Thyroid gland (tissue), 4 donors: ENCODE results near the gene PTAR1.

Experiments used
- POLR2A ChIP-seq, 2 donors: fragments of 450-650 bp; IDR thresholded peaks; one replicate each; pipeline ENCODE4 v1.6.1; 2017; ENCODE audit warnings: antibody characterized with exemption in 2 of 2, mild to moderate bottlenecking in 2 of 2, moderate library complexity in 1 of 2
- TF ChIP-seq, protein P1 (sequence below), 6 experiments: fragments of 200-600 bp in 3 of 6; fragments of 450-650 bp in 3 of 6; sonication (generic) in 3 of 6; IDR thresholded peaks; one replicate each; pipeline ENCODE4 v1.5.1; 2016 to 2019; ENCODE audit warnings: antibody characterized with exemption in 6 of 6, mild to moderate bottlenecking in 2 of 6, inconsistent platforms in 1 of 6, moderate library complexity in 1 of 6

GRCh38 chr9:69773258-69773657, 13.4 kb upstream of the PTAR1 start:
- TF ChIP-seq, protein P1, sequence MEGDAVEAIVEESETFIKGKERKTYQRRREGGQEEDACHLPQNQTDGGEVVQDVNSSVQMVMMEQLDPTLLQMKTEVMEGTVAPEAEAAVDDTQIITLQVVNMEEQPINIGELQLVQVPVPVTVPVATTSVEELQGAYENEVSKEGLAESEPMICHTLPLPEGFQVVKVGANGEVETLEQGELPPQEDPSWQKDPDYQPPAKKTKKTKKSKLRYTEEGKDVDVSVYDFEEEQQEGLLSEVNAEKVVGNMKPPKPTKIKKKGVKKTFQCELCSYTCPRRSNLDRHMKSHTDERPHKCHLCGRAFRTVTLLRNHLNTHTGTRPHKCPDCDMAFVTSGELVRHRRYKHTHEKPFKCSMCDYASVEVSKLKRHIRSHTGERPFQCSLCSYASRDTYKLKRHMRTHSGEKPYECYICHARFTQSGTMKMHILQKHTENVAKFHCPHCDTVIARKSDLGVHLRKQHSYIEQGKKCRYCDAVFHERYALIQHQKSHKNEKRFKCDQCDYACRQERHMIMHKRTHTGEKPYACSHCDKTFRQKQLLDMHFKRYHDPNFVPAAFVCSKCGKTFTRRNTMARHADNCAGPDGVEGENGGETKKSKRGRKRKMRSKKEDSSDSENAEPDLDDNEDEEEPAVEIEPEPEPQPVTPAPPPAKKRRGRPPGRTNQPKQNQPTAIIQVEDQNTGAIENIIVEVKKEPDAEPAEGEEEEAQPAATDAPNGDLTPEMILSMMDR (IDR thresholded peaks at IDR 0.05): no peak
- no peak for TF ChIP-seq POLR2A (IDR thresholded peaks at IDR 0.05)
